Fibroblast of lung (primary cell): ENCODE data around the gene IGF1R.

Experiments used
- EZH2 ChIP-seq: IDR thresholded peaks from 2 replicates; pipeline ENCODE4 v1.5.1; 2012; ENCODE audit warnings: low read length, control low read depth, mild to moderate bottlenecking; ENCODE audit errors: missing control alignments
- TF ChIP-seq, protein P1 (sequence below), 2 donors: IDR thresholded peaks in 1 of 2; conservative IDR thresholded peaks in 1 of 2; 1 replicate in 1 of 2; 2 replicates in 1 of 2; pipeline ENCODE4 v1.5.1; 2011 to 2012; ENCODE audit warnings: low read length in 2 of 2, control low read depth in 1 of 2, inconsistent platforms in 1 of 2, low read depth in 1 of 2, mild to moderate bottlenecking in 1 of 2

DNA sequence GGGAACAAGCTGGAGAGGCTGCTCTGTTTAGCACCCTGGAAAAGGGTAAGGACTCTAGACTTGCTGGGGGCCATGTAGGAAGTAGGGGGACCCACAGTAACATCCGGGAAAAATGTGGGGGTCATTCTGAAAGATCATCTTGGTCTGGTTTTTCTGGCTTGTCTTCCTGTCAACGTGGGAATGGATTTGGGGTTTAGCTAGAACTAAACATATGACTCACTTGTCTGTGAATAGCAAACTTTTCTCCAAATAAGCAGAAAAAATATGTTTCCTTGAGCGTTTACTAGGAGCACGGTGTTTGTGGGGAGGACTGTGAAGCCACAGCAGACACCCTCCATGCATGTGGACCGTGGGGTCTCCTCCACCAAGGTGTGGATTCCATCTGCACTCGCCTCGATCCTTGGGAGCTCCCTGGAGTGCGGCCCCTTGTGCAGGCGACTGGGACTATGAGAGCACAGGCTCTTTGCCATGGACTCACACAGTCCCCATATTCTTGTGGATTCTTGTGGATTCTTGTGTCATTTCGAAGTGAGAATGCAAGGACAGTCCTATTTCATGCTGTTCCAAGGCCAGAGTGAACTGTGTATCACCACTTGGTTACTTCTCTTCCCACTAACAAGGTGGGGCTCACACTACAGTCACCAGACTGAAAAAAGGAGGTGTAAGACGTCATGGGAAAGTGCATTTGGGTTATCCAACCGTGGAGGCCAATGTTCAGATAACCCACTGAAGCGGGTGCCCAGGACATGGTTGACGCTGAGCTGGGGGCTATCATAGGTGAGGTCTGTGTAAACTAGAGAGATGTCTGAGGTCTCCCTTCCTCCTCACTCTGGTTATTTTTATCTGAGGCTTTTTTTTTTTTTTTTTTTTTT, 333.7 kb downstream of the IGF1R start:
- TF ChIP-seq, protein P1, sequence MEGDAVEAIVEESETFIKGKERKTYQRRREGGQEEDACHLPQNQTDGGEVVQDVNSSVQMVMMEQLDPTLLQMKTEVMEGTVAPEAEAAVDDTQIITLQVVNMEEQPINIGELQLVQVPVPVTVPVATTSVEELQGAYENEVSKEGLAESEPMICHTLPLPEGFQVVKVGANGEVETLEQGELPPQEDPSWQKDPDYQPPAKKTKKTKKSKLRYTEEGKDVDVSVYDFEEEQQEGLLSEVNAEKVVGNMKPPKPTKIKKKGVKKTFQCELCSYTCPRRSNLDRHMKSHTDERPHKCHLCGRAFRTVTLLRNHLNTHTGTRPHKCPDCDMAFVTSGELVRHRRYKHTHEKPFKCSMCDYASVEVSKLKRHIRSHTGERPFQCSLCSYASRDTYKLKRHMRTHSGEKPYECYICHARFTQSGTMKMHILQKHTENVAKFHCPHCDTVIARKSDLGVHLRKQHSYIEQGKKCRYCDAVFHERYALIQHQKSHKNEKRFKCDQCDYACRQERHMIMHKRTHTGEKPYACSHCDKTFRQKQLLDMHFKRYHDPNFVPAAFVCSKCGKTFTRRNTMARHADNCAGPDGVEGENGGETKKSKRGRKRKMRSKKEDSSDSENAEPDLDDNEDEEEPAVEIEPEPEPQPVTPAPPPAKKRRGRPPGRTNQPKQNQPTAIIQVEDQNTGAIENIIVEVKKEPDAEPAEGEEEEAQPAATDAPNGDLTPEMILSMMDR (conservative IDR thresholded peaks at IDR 0.05 in 1 of 2, IDR thresholded peaks at IDR 0.05 in 1 of 2; ENCODE audit: low read depth in 1 of 2, low read length in 2 of 2) = no peak
- TF ChIP-seq EZH2 = no peak
